Measurements from ENCODE around the gene IL17B. TPM values are rescaled to one million over a fixed set of nuclear protein-coding genes. Genes with fewer than 3 reads are reported as not detected.
"Not testable (repeated sequence)": the region's sequence is repeated elsewhere in the genome, so short reads cannot be mapped to it uniquely, and the experiment has no call there.

IL17B gene
- total and polyA plus RNA-seq, 12 donors, result 1.5 to 20.1 (median 2.9) TPM; not detected in 1

GRCh38 chr5:149399775-149400174 lies 20.7 kb upstream of the IL17B start:
- Histone ChIP-seq H3K27me3 (no peaks in the 10 kb centered on the region), H3K4me1 (replicated peaks in 1 of 2) (peaks cover 5 to 9% of the 10 kb centered on the region in 2 donors), H3K4me3 (no peak overlapping the region), H3K36me3 (replicated peaks in 1 of 2) (no peaks in the 10 kb centered on the region), H3K9me3 (replicated peaks in 1 of 3) (no peaks in the 10 kb centered on the region), H3K27ac (no peak overlapping the region)
- no peak for TF ChIP-seq POLR2A (IDR thresholded peaks at IDR 0.05)
- TF ChIP-seq, protein P1, sequence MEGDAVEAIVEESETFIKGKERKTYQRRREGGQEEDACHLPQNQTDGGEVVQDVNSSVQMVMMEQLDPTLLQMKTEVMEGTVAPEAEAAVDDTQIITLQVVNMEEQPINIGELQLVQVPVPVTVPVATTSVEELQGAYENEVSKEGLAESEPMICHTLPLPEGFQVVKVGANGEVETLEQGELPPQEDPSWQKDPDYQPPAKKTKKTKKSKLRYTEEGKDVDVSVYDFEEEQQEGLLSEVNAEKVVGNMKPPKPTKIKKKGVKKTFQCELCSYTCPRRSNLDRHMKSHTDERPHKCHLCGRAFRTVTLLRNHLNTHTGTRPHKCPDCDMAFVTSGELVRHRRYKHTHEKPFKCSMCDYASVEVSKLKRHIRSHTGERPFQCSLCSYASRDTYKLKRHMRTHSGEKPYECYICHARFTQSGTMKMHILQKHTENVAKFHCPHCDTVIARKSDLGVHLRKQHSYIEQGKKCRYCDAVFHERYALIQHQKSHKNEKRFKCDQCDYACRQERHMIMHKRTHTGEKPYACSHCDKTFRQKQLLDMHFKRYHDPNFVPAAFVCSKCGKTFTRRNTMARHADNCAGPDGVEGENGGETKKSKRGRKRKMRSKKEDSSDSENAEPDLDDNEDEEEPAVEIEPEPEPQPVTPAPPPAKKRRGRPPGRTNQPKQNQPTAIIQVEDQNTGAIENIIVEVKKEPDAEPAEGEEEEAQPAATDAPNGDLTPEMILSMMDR (IDR thresholded peaks at IDR 0.05), result no peak
- intact Hi-C loops (cut with DNase I), result no loop called here
- no peak for DNase-seq

DNA sequence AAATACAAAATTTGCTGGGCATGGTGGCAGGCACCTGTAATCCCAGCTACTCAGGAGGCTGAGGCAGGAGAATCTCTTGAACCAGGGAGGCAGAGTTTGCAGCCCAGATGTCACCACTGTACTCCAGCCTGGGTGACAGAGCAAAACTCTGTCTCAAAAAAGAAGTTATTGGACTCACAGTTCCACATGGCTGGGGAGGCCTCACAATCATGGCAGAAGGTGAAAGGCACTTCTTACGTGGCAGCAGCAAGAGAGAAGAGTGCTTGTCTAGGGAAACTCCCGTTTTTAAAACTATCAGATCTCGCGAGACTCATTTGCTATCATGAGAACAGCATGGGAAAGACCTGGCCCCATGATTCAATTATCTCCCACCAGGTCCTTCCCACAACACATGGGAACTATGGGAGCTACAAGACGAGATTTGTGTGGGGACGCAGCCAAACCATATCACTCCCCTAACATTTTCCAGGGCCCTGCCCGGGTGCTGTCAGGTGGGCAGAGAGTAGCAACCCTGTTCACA lies 19.7 kb upstream of the IL17B start:
- H3K27me3 ChIP-seq; DNase-seq; H3K4me1 ChIP-seq (replicated peaks in 1 of 2); H3K36me3 ChIP-seq (replicated peaks in 1 of 2); H3K9me3 ChIP-seq (replicated peaks in 1 of 3); intact Hi-C loops (cut with DNase I); H3K4me3 ChIP-seq: not testable (repeated sequence)
- H3K27ac ChIP-seq, result peak overlapping the region in 1 of 5 donors; percentile 81
- 80 to 90% (median 89%) methylated on average over 7 of the region's 7 CpGs for WGBS, 4 donors

- Histone ChIP-seq H3K27ac (peak overlapping the region in 4 of 5 donors; percentile 4 to 81 (median 70)), H3K36me3 (replicated peaks in 1 of 2) (no peaks in the 10 kb centered on the region), H3K9me3 (replicated peaks in 1 of 3) (no peaks in the 10 kb centered on the region), H3K4me1 (replicated peaks in 1 of 2) (peaks cover 0 to 4% of the 10 kb centered on the region in 2 donors), H3K27me3 (no peaks in the 10 kb centered on the region), H3K4me3 (no peak overlapping the region)
- intact Hi-C loops (cut with DNase I), result no loop called here
- peak; percentile 62 to 92 (median 90) for DNase-seq
- 45 to 69% (median 53%) methylated on average over 6 of the region's 6 CpGs for WGBS, 4 donors
- TF ChIP-seq, protein P1 (IDR thresholded peaks at IDR 0.05), result no peak
- peak in 1 of 2 donors; percentile 15 for TF ChIP-seq POLR2A (IDR thresholded peaks at IDR 0.05)
Measured at GRCh38 chr5:149397530-149397929, 18.4 kb upstream of the IL17B start.

GRCh38 chr5:149394996-149395395 lies 15.9 kb upstream of the IL17B start:
- H3K9me3 ChIP-seq (replicated peaks in 1 of 3); H3K27me3 ChIP-seq; H3K36me3 ChIP-seq (replicated peaks in 1 of 2); intact Hi-C loops (cut with DNase I); DNase-seq; H3K27ac ChIP-seq; H3K4me3 ChIP-seq; H3K4me1 ChIP-seq (replicated peaks in 1 of 2): not testable (repeated sequence)

DNA sequence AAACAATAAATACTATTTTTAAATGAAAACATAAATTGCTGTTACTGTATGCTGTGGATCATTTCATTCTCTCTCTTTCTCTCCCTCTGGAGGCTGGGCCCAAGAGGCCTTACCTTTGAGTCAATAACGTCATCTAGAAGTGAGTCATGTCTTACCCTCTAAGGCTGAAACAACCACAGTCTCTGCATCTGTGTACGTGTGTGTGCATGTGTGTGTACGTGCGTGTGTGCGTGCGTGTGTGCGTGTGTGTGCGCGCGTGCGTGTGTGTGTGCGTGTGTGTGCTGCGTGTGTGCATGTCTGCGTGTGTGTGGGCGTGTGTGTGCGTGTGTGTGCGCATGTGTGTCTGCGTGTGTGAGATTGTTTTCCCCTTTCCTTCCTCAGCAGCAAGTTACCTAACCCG lies 13.6 kb upstream of the IL17B start:
- DNase-seq, result no peak
- intact Hi-C loops (cut with DNase I), result no loop called here
- Histone ChIP-seq H3K27ac (no peak overlapping the region), H3K36me3 (replicated peaks in 1 of 2) (no peaks in the 10 kb centered on the region), H3K4me3 (no peak overlapping the region), H3K4me1 (replicated peaks in 1 of 2) (peaks cover 9 to 16% of the 10 kb centered on the region in 2 donors), H3K9me3 (replicated peaks in 1 of 3) (no peaks in the 10 kb centered on the region), H3K27me3 (no peaks in the 10 kb centered on the region)
- TF ChIP-seq, protein P1 (IDR thresholded peaks at IDR 0.05), result no peak
- no peak for TF ChIP-seq POLR2A (IDR thresholded peaks at IDR 0.05)
- WGBS, 4 donors, result 68 to 84% (median 80%) methylated on average over 19 of the region's 19 CpGs

All from adrenal gland (tissue), 12 donors.